SK-N-SH (cell line): ENCODE data around the gene ARHGAP10. TPM values are rescaled to one million over a fixed set of nuclear protein-coding genes. Genes with fewer than 3 reads are reported as not detected.

Experiments
- CTCF ChIA-PET: fragments of 300-600, 350-600 bp; formaldehyde crosslinking; extraction: SDS; loops from one replicate; lab custom pipeline; 2021; lab: Yijun Ruan, JAX
- POLR2A ChIA-PET: fragments of 350-600 bp; sonication (Branson Sonifier 250); formaldehyde crosslinking; extraction: SDS; loops from one replicate; lab custom pipeline; 2020; ENCODE audit warnings: antibody characterized with exemption, inconsistent platforms; lab: Yijun Ruan, JAX
- DNase-seq: peaks from one replicate; pipeline ENCODE4 v3.0.0; 2012
- H2AFZ ChIP-seq: fragments of 200-600 bp; sonication (generic); 2 replicates; pipeline ENCODE4 v1.8.1; 2016; ENCODE audit warnings: antibody characterized with exemption, mild to moderate bottlenecking, low read depth
- H3F3A ChIP-seq: fragments of 200-600 bp; sonication (generic); replicated peaks from 2 replicates; pipeline ENCODE3; 2016; ENCODE audit warnings: antibody characterized with exemption, mild to moderate bottlenecking; ENCODE audit not compliant: insufficient read depth
- H3K27ac ChIP-seq, 2 experiments: fragments of 200-500 bp in 1 of 2; fragments of 200-600 bp in 1 of 2; sonication (Bioruptor generic) in 1 of 2; sonication (generic), shearing (Covaris generic) in 1 of 2; 2 replicates each; pipeline versions ENCODE4 v1.5.1 to v1.6.1; 2014 to 2016; ENCODE audit warnings: low read depth in 2 of 2, inconsistent platforms in 1 of 2, low read length in 1 of 2, mild to moderate bottlenecking in 1 of 2, mixed read lengths in 1 of 2
- H3K27me3 ChIP-seq: fragments of 200-600 bp; sonication (generic), shearing (Covaris generic); 2 replicates; pipeline ENCODE4 v1.6.1; 2016; ENCODE audit warnings: mixed run types; ENCODE audit not compliant: insufficient read depth
- H3K36me3 ChIP-seq, 2 experiments: fragments of 200-500 bp in 1 of 2; fragments of 200-600 bp in 1 of 2; sonication (Bioruptor generic) in 1 of 2; sonication (generic) in 1 of 2; replicated peaks in 1 of 2; 2 replicates each; pipeline versions ENCODE3 to v1.5.1; 2014 to 2016; ENCODE audit warnings: low read length in 1 of 2, mild to moderate bottlenecking in 1 of 2; ENCODE audit not compliant: insufficient read depth in 2 of 2, control insufficient read depth in 1 of 2
- H3K4me1 ChIP-seq, 2 experiments: fragments of 200-500 bp in 1 of 2; fragments of 200-600 bp in 1 of 2; sonication (Bioruptor generic) in 1 of 2; sonication (generic), shearing (Covaris generic) in 1 of 2; 2 replicates each; pipeline versions ENCODE4 v1.5.1 to v1.6.1; 2014 to 2016; ENCODE audit warnings: low read depth in 1 of 2, low read length in 1 of 2, mixed run types in 1 of 2; ENCODE audit not compliant: insufficient read depth in 2 of 2, control insufficient read depth in 1 of 2
- H3K4me2 ChIP-seq: fragments of 200-600 bp; sonication (generic), shearing (Covaris generic); 2 replicates; pipeline ENCODE4 v1.6.1; 2017; ENCODE audit warnings: mixed run types
- H3K4me3 ChIP-seq, 2 experiments: fragments of 200-500 bp in 1 of 2; fragments of 200-600 bp in 1 of 2; sonication (Bioruptor generic) in 1 of 2; sonication (generic), shearing (Covaris generic) in 1 of 2; 2 replicates each; pipeline versions ENCODE4 v1.5.1 to v1.8.1; 2014 to 2016; ENCODE audit warnings: low read depth in 2 of 2, inconsistent platforms in 1 of 2, low read length in 1 of 2, mild to moderate bottlenecking in 1 of 2, mixed read lengths in 1 of 2, moderate library complexity in 1 of 2
- H3K79me2 ChIP-seq: fragments of 200-600 bp; sonication (generic); 2 replicates; pipeline ENCODE4 v1.8.1; 2017; ENCODE audit warnings: mild to moderate bottlenecking; ENCODE audit not compliant: insufficient read depth
- H3K9ac ChIP-seq: fragments of 200-600 bp; sonication (generic); 2 replicates; pipeline ENCODE4 v1.6.1; 2017; ENCODE audit warnings: mixed run types
- H3K9me2 ChIP-seq: fragments of 200-600 bp; sonication (generic); 2 replicates; pipeline ENCODE4 v1.6.1; 2017; ENCODE audit warnings: mixed run types
- H3K9me3 ChIP-seq: fragments of 200-600 bp; sonication (generic); 2 replicates; pipeline ENCODE4 v1.6.1; 2017; ENCODE audit warnings: mixed run types, mild to moderate bottlenecking, moderate library complexity
- H4K20me1 ChIP-seq: fragments of 200-600 bp; sonication (generic); 2 replicates; pipeline ENCODE4 v1.6.1; 2017; ENCODE audit warnings: mild to moderate bottlenecking, mixed run types; ENCODE audit not compliant: insufficient read depth
- CTCF ChIP-seq: fragments of 200-600 bp; sonication (generic); IDR thresholded peaks from 2 replicates; pipeline ENCODE4 v1.6.1; 2017; ENCODE audit warnings: antibody characterized with exemption, mild to moderate bottlenecking, moderate library complexity
- ELF1 ChIP-seq: IDR thresholded peaks from 2 replicates; pipeline ENCODE4 v1.4.0; 2012
- FOSL2 ChIP-seq: IDR thresholded peaks from 2 replicates; pipeline ENCODE4 v1.4.0; 2012; ENCODE audit warnings: low read depth, mild to moderate bottlenecking, moderate library complexity, borderline replicate concordance
- FOXJ3 ChIP-seq: sonication (generic); formaldehyde crosslinking; IDR thresholded peaks from 2 replicates; pipeline ENCODE4 v1.5.1; 2020; ENCODE audit warnings: mild to moderate bottlenecking, missing genetic modification reagents
- GATA2 ChIP-seq: sonication (generic); formaldehyde crosslinking; IDR thresholded peaks from 2 replicates; pipeline ENCODE4 v1.5.0; 2020; ENCODE audit warnings: mild to moderate bottlenecking, missing genetic modification reagents
- IRF3 ChIP-seq: fragments of 150-350 bp; IDR thresholded peaks from 2 replicates; pipeline ENCODE4 v1.6.1; 2016; ENCODE audit warnings: mild to moderate bottlenecking, low read depth, low read length
- JUND ChIP-seq: IDR thresholded peaks from 2 replicates; pipeline ENCODE4 v1.4.0; 2012
- MXI1 ChIP-seq: IDR thresholded peaks from 2 replicates; pipeline ENCODE4 v1.6.1; 2012; ENCODE audit warnings: mild to moderate bottlenecking, low read depth, low read length, improper control_type of control experiment
- NFIC ChIP-seq: IDR thresholded peaks from 2 replicates; pipeline ENCODE4 v1.4.0; 2012; ENCODE audit warnings: borderline replicate concordance
- RAD21 ChIP-seq: IDR thresholded peaks from 2 replicates; pipeline ENCODE4 v1.6.1; 2012; ENCODE audit warnings: mild to moderate bottlenecking, low read length
- REST ChIP-seq: IDR thresholded peaks from 2 replicates; pipeline ENCODE4 v1.6.1; 2012; ENCODE audit warnings: mild to moderate bottlenecking, low read depth, low read length, moderate library complexity
- RFX5 ChIP-seq: IDR thresholded peaks from 2 replicates; pipeline ENCODE4 v1.6.1; 2012; ENCODE audit warnings: mild to moderate bottlenecking, improper control_type of control experiment, low read length
- RXRA ChIP-seq: IDR thresholded peaks from 2 replicates; pipeline ENCODE4 v1.4.0; 2012; ENCODE audit warnings: low read depth, mild to moderate bottlenecking, borderline replicate concordance
- SIN3A ChIP-seq: IDR thresholded peaks from 2 replicates; pipeline ENCODE4 v1.6.1; 2012; ENCODE audit warnings: low read depth, mild to moderate bottlenecking, low read length, moderate library complexity, borderline replicate concordance
- SMC3 ChIP-seq: IDR thresholded peaks from 2 replicates; pipeline ENCODE4 v1.6.1; 2012; ENCODE audit warnings: low read depth, low read length, improper control_type of control experiment
- TAF1 ChIP-seq: IDR thresholded peaks from 2 replicates; pipeline ENCODE4 v1.6.1; 2012; ENCODE audit warnings: low read depth, mild to moderate bottlenecking, low read length, moderate library complexity, borderline replicate concordance
- TCF12 ChIP-seq: IDR thresholded peaks from 2 replicates; pipeline ENCODE4 v1.4.0; 2012
- TEAD4 ChIP-seq: IDR thresholded peaks from 2 replicates; pipeline ENCODE4 v1.4.0; 2012; ENCODE audit warnings: mild to moderate bottlenecking, borderline replicate concordance; ENCODE audit not compliant: insufficient read depth
- USF1 ChIP-seq: IDR thresholded peaks from 2 replicates; pipeline ENCODE4 v1.4.0; 2012; ENCODE audit warnings: low read depth, borderline replicate concordance
- WGBS: methylation state at CpG from one replicate; pipeline ENCODE4 v1.1.6; 2017; ENCODE audit warnings: low lambda C conversion rate; 5-methylcytosine and 5-hydroxymethylcytosine counted together
- polyA plus RNA-seq, 3 experiments: library from polyadenylated mRNA; depleted of rRNA; stranded (reverse); fragments of >200 nt; gene quantifications; 2 replicates each; pipeline ENCODE4 v1.2.3, GENCODE V29; 2012

Gene ARHGAP10
- polyA plus RNA-seq, 1 of the 3 experiments (the other 2 are of a cell fraction) = 15.1 TPM

GRCh38 chr4:147975325-147975724, 243.4 kb downstream of the ARHGAP10 start:
- ChIA-PET POLR2A (no interaction called here), CTCF (no interaction called here)
- H3K79me2 ChIP-seq = no peaks in the 10 kb centered on the region
- no peaks in the 10 kb centered on the region for H3K27me3 ChIP-seq
- TF ChIP-seq ELF1 (no peak), RAD21 (no peak), USF1 (no peak), RXRA (no peak), FOSL2 (no peak), CTCF (no peak), IRF3 (no peak), JUND (no peak)
- H3K4me3 ChIP-seq = no peak overlapping the region
- no peaks in the 10 kb centered on the region for H3K9me3 ChIP-seq
- no peak overlapping the region for H3K27ac ChIP-seq
- no peak for DNase-seq
- H3K9ac ChIP-seq = no peak overlapping the region
- H4K20me1 ChIP-seq = no peaks in the 10 kb centered on the region
- H3K9me2 ChIP-seq = no peaks in the 10 kb centered on the region
- 93% methylated on average over 3 of the region's 3 CpGs for WGBS
- no peaks in the 10 kb centered on the region for H3F3A ChIP-seq
- no peak overlapping the region for H2AFZ ChIP-seq
- peaks cover 0 to 9% of the 10 kb centered on the region in 2 experiments for H3K36me3 ChIP-seq
- H3K4me1 ChIP-seq = peaks cover 0 to 2% of the 10 kb centered on the region in 2 experiments; a peak in 1 of 4 replicates
- H3K4me2 ChIP-seq = no peak overlapping the region

- CTCF ChIA-PET = interaction anchor here (1.0 kb wide), 1 partner anchor 52 kb away, joined by 3 read pairs; no protein-coding TSS in a partner anchor
- Histone ChIP-seq H3K9ac (no peak overlapping the region), H3K27ac (peak overlapping the region in 1 of 2 experiments; percentile 7; a peak in 1 of 4 replicates), H3K36me3 (peaks cover 0 to 9% of the 10 kb centered on the region in 2 experiments), H3K4me3 (no peak overlapping the region), H2AFZ (no peak overlapping the region), H3K9me2 (no peaks in the 10 kb centered on the region), H3K9me3 (no peaks in the 10 kb centered on the region), H3K4me1 (no peaks in the 10 kb centered on the region), H3K79me2 (no peaks in the 10 kb centered on the region; the same call in 1 of the 2 replicates), H3K4me2 (no peak overlapping the region), H4K20me1 (no peaks in the 10 kb centered on the region), H3F3A (no peaks in the 10 kb centered on the region), H3K27me3 (no peaks in the 10 kb centered on the region)
- 80% methylated on average over 2 of the region's 2 CpGs for WGBS
- POLR2A ChIA-PET = no interaction called here
- TF ChIP-seq TCF12 (no peak), NFIC (no peak), GATA2 (CRISPR knock-in tag) (no peak), RXRA (no peak), ELF1 (no peak), FOSL2 (no peak), MXI1 (no peak), SIN3A (no peak), RAD21 (no peak), TEAD4 (no peak), REST (no peak), SMC3 (no peak), JUND (no peak), FOXJ3 (no peak), RFX5 (no peak), TAF1 (no peak)
- DNase-seq = no peak
These were observed 244.3 kb downstream of the ARHGAP10 start for GRCh38 chr4:147975933-147976928.
